GM13977 (cell line): ENCODE results near the gene CDK5.

Experiments
- DNase-seq: peaks from one replicate; pipeline ENCODE4 v3.0.0; 2012; ENCODE audit warnings: low spot score
- CTCF ChIP-seq: IDR thresholded peaks from 2 replicates; pipeline ENCODE4 v1.5.1; 2012; ENCODE audit warnings: mild to moderate bottlenecking, control low read depth; ENCODE audit not compliant: insufficient read depth; ENCODE audit errors: extremely low read depth, missing control alignments
- in situ Hi-C: fragments of 300-500 bp; cut with MboI; formaldehyde crosslinking; loops from one replicate; pipeline ENCODE4 v1.12.0; 2022; ENCODE audit warnings: low sequenced_read_pairs, low pct_unique_long_range_greater_than_20kb, mixed read lengths, inconsistent platforms; ENCODE audit not compliant: unreplicated experiment

The CDK5 gene

GRCh38 chr7:151040616-151041375 lies 16.9 kb downstream of the CDK5 start:
- DNase-seq, result no peak
- no peak for TF ChIP-seq CTCF
- in situ Hi-C loops, result no loop called here

DNA sequence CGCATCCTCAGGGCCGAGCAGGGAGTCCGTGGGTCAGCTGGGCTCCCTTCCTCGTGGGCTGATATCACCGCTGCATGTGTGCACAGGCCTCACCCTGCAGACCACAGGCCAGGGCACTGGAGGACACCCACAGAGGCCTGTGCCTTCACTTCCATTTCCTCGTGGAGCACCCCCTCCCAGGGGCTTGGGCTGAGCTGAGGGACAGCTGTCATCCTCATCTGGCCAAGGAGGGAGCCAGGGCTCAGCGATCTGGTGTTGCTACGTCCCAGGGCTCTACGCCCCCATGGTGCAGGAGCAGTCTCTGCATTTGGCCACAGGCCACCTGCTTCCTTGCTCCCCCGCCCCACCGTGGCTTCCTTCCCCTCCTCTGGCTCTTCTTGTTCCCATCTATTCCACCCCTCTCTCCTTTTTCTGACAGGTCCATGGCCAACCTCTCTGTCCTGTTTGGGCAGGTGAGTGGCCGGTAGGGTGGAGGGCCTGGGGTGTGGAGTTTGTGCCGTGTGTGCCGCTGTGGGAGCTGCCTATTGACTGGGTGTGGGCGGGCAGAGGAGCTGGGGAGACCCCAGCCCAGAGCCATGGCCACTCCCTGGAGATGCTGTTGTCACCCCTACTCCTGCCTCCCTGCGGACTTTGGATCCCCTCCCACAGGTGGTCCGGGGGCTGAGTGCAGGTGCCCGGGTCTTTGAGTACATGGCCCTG lies 17.7 kb downstream of the CDK5 start:
- DNase-seq, result no peak

DNA sequence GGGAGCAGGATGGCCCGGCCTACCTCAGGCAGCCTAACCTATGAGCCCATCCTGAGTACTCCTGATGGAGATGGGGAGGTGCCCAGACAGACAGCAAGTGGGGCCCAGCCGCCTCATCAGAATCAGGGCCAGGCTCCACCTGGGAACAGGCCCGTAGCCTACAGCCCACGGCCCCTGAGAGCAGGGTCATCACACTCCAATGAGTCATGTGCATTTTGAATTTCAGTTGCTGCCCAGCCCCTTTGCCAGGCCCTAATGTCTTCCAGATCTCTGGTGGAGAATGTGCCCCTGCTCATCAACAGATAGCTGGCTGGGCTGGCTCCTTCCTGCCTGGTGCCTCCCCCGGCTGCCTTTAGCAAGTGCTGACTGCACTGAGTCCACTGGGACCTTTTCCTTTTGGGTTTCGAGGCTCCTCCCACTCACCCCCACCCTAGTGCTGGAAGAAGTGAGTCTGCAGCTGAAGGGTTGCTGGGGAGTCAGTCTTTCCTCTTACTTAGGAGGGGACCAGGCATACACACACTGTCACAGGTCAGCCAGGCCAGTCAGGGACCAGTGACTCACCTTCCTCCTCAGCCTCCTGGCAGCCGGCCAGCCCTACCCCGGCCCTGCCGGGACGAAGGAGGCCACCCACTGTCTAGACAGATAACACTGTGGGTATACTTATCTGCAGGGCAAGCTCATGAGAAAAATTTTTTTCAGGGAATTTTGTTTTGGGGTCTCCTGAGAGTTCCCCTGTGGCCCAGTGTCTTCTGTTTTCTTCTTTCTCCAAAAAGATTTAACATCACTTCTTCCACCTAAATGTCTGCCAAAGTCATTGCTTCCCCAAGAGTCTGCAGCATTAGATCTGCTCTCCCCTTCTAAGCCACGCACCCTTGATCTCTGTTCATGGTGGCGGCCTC lies 18.5 kb downstream of the CDK5 start:
- DNase-seq, result no peak
- in situ Hi-C loops, result no loop called here
- no peak for TF ChIP-seq CTCF

More for the DNA sequence above, 17.7 kb downstream of the CDK5 start:
- TF ChIP-seq CTCF, result no peak
- in situ Hi-C loops, result no loop called here

DNA sequence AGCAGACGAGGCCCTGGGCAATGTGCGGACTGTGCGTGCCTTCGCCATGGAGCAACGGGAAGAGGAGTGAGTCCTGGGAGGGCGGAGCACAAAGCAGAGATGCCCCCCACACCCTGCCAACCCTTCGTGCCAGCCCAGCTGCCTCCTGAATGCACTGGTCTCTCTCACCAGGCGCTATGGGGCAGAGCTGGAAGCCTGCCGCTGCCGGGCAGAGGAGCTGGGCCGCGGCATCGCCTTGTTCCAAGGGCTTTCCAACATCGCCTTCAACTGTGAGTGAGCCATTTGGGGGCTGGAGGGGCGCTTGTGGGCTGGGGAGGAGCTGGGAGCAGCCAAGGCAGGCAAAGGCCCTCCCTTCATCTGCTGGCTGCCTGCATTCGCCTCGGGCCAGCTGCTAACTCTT lies 21.8 kb downstream of the CDK5 start:
- no peak for DNase-seq
- no peak for TF ChIP-seq CTCF
- in situ Hi-C loops, result no loop called here

- no peak for DNase-seq
- TF ChIP-seq CTCF, result no peak
- in situ Hi-C loops, result no loop called here
These were observed 22.5 kb downstream of the CDK5 start for GRCh38 chr7:151035026-151035717.
